HL-60 (cell line): ENCODE data around the gene TOR1AIP1.

ENCODE experiments used
- DNase-seq, 2 experiments: peaks; one replicate each; pipeline ENCODE4 v3.0.0-alpha.2; 2010 to 2020; ENCODE audit warnings: low read depth in 1 of 2, low spot score in 1 of 2
- H3K27ac ChIP-seq: fragments of 250-450 bp; sonication (Bioruptor Pico); replicated peaks from 2 replicates; pipeline ENCODE4 v1.5.1; 2020; ENCODE audit warnings: mild to moderate bottlenecking, moderate library complexity
- H3K27me3 ChIP-seq: fragments of 250-450 bp; sonication (Bioruptor Pico); 2 replicates; pipeline ENCODE4 v1.5.1; 2021; ENCODE audit warnings: mild to moderate bottlenecking, moderate library complexity; ENCODE audit not compliant: insufficient read depth, poor library complexity, severe bottlenecking
- H3K4me3 ChIP-seq: replicated peaks from 2 replicates; pipeline ENCODE4 v1.5.1; 2011; ENCODE audit warnings: mild to moderate bottlenecking, control low read depth, low read length; ENCODE audit not compliant: insufficient read depth
- CTCF ChIP-seq: IDR thresholded peaks from one replicate; pipeline ENCODE4 v1.5.1; 2011; ENCODE audit warnings: low read length, control low read depth, inconsistent platforms; ENCODE audit not compliant: insufficient read depth
- GABPA ChIP-seq: IDR thresholded peaks from 2 replicates; pipeline ENCODE4 v1.6.1; 2012; ENCODE audit warnings: low read depth
- POLR2AphosphoS5 ChIP-seq: IDR thresholded peaks from 2 replicates; pipeline ENCODE4 v1.6.1; 2012; ENCODE audit warnings: low read depth
- REST ChIP-seq: IDR thresholded peaks from 2 replicates; pipeline ENCODE4 v1.6.1; 2012; ENCODE audit warnings: low read depth; ENCODE audit not compliant: insufficient replicate concordance
- SPI1 ChIP-seq: IDR thresholded peaks from 2 replicates; pipeline ENCODE4 v1.6.1; 2012; ENCODE audit warnings: low read depth, mild to moderate bottlenecking, borderline replicate concordance

The TOR1AIP1 gene

GRCh38 chr1:179867493-179868330 is 14.4 kb upstream of the TOR1AIP1 start:
- Histone ChIP-seq H3K27me3 (no peaks in the 10 kb centered on the region), H3K27ac (no peak overlapping the region), H3K4me3 (no peak overlapping the region)
- TF ChIP-seq CTCF (peak; percentile 61), REST (no peak)
- DNase-seq, result peak in 1 of 2 experiments; percentile 46

- no peak for DNase-seq
- no peaks in the 10 kb centered on the region for H3K27me3 ChIP-seq
- H3K4me3 ChIP-seq, result no peak overlapping the region
- TF ChIP-seq GABPA (no peak), CTCF (no peak), SPI1 (no peak), REST (no peak), POLR2AphosphoS5 (no peak)
- no peak overlapping the region for H3K27ac ChIP-seq
Measured at GRCh38 chr1:179870870-179871269, 11.2 kb upstream of the TOR1AIP1 start.

- no peak for DNase-seq
- Histone ChIP-seq H3K4me3 (no peak overlapping the region), H3K27ac (no peak overlapping the region), H3K27me3 (no peaks in the 10 kb centered on the region)
- TF ChIP-seq GABPA (no peak), CTCF (no peak), SPI1 (no peak), REST (no peak), POLR2AphosphoS5 (no peak)
Measured at GRCh38 chr1:179871940-179872339, 10.1 kb upstream of the TOR1AIP1 start.
